PC-3 (cell line): ENCODE results near the gene ZKSCAN2. TPM values are rescaled to one million over a fixed set of nuclear protein-coding genes. Genes with fewer than 3 reads are reported as not detected.

ENCODE experiments used
- ATAC-seq: fragments of 200-7000 bp; cut with Tn5 transposase; 2 replicates; pipeline ENCODE4 v1.9.1; 2020; ENCODE audit warnings: mild to moderate bottlenecking, moderate library complexity
- BruUV-seq: library from RNA; stranded (reverse); fragments of 400-500 nt; replicated peaks from 2 replicates; lab custom pipeline; 2021; lab: Mats Ljungman, UMichigan
- CTCF ChIA-PET: fragments of 300-600 bp; sonication (Branson Sonifier 250); formaldehyde crosslinking; loops from one replicate; lab custom pipeline; 2022; ENCODE audit warnings: antibody characterized with exemption; lab: Charles Lee
- POLR2A ChIA-PET: fragments of 300-600 bp; sonication (Branson Sonifier 250); formaldehyde crosslinking; loops from one replicate; lab custom pipeline; 2022; ENCODE audit warnings: antibody characterized with exemption; ENCODE audit not compliant: unreplicated experiment; lab: Charles Lee
- DNase-seq: peaks from one replicate; pipeline ENCODE4 v3.0.0-alpha.2; 2015
- H2AFZ ChIP-seq: fragments of 300-600 bp; sonication (generic); 2 replicates; pipeline ENCODE4 v1.6.0; 2016; ENCODE audit warnings: antibody characterized with exemption, low read length
- H3F3A ChIP-seq: fragments of 300-600 bp; sonication (generic); one replicate; pipeline ENCODE4 v1.6.0; 2017; ENCODE audit warnings: antibody characterized with exemption, low read length, control low read depth, mild to moderate bottlenecking; ENCODE audit not compliant: unreplicated experiment
- H3K27ac ChIP-seq: fragments of 300-600 bp; sonication (generic); 2 replicates; pipeline ENCODE4 v1.5.1; 2016; ENCODE audit warnings: mild to moderate bottlenecking, low read length
- H3K27me3 ChIP-seq: fragments of 300-600 bp; sonication (generic); 2 replicates; pipeline ENCODE4 v1.6.1; 2016; ENCODE audit warnings: low read length, mixed read lengths
- H3K36me3 ChIP-seq: fragments of 300-600 bp; sonication (generic); 2 replicates; pipeline ENCODE4 v1.6.1; 2016; ENCODE audit warnings: low read depth, mixed run types, low read length, mixed read lengths
- H3K4me1 ChIP-seq: fragments of 300-600 bp; sonication (generic); 2 replicates; pipeline ENCODE4 v1.5.1; 2016; ENCODE audit warnings: low read length; ENCODE audit not compliant: insufficient read depth
- H3K4me2 ChIP-seq: fragments of 300-600 bp; sonication (generic); 2 replicates; pipeline ENCODE4 v1.6.0; 2016; ENCODE audit warnings: low read length
- H3K4me3 ChIP-seq: fragments of 300-600 bp; sonication (generic); 2 replicates; pipeline ENCODE4 v1.5.1; 2016; ENCODE audit warnings: mild to moderate bottlenecking, low read length, mixed read lengths
- H3K79me2 ChIP-seq: fragments of 300-600 bp; sonication (generic); 2 replicates; pipeline ENCODE4 v1.6.1; 2017; ENCODE audit warnings: low read length, mixed read lengths
- H3K9ac ChIP-seq: fragments of 300-600 bp; sonication (generic); 2 replicates; pipeline ENCODE4 v1.6.0; 2016; ENCODE audit warnings: mild to moderate bottlenecking, low read length
- H3K9me2 ChIP-seq: fragments of 300-600 bp; sonication (generic); replicated peaks from 2 replicates; pipeline ENCODE4 v1.6.1; 2016; ENCODE audit warnings: mixed run types, low read length, mixed read lengths
- H3K9me3 ChIP-seq: fragments of 300-600 bp; sonication (generic); 2 replicates; pipeline ENCODE4 v1.6.1; 2016; ENCODE audit warnings: low read length, mixed read lengths
- H4K20me1 ChIP-seq: fragments of 300-600 bp; sonication (generic); 2 replicates; pipeline ENCODE4 v1.6.1; 2016; ENCODE audit warnings: low read length, mixed read lengths
- CTCF ChIP-seq: fragments of 300-600 bp; sonication (generic); conservative IDR thresholded peaks from 2 replicates; pipeline ENCODE4 v1.5.1; 2017; ENCODE audit warnings: antibody characterized with exemption, low read depth, mild to moderate bottlenecking, low read length
- EZH2 ChIP-seq: fragments of 300-600 bp; sonication (generic); IDR thresholded peaks from one replicate; pipeline ENCODE4 v1.6.1; 2017; ENCODE audit warnings: antibody characterized with exemption, mild to moderate bottlenecking, low read length; ENCODE audit not compliant: unreplicated experiment
- EZH2phosphoT487 ChIP-seq: fragments of 300-600 bp; sonication (generic); IDR thresholded peaks from 2 replicates; pipeline ENCODE4 v1.6.1; 2018; ENCODE audit warnings: mild to moderate bottlenecking, antibody characterized with exemption, low read length, borderline replicate concordance
- intact Hi-C: fragments of 100-400 bp; cut with micrococcal nuclease; formaldehyde crosslinking; loops from 2 replicates; pipeline ENCODE4 v1.9.0; 2023
- total RNA-seq: library from RNA; depleted of rRNA; stranded (reverse); fragments of >200 nt; gene quantifications from 2 replicates; pipeline ENCODE4 v1.2.3, GENCODE V29; 2014

ZKSCAN2 gene
- total RNA-seq, 1 experiment from 2014 or later: 2.6 TPM

GRCh38 chr16:25194273-25194878 is 63.3 kb downstream of the ZKSCAN2 start:
- Histone ChIP-seq H4K20me1 (no peaks in the 10 kb centered on the region), H3K36me3 (no peaks in the 10 kb centered on the region), H3K27ac (no peak overlapping the region), H3K27me3 (no peaks in the 10 kb centered on the region), H3K9me2 (no peaks in the 10 kb centered on the region), H2AFZ (no peak overlapping the region), H3K9me3 (no peaks in the 10 kb centered on the region), H3K9ac (no peak overlapping the region), H3K4me2 (no peak overlapping the region), H3F3A (no peaks in the 10 kb centered on the region), H3K79me2 (no peaks in the 10 kb centered on the region), H3K4me3 (no peak overlapping the region), H3K4me1 (peaks cover 10% of the 10 kb centered on the region)
- ATAC-seq (no peak), DNase-seq (no peak)
- intact Hi-C loops: no loop called here
- CTCF ChIA-PET: no interaction called here
- TF ChIP-seq EZH2 (no peak), EZH2phosphoT487 (no peak), CTCF (no peak)
- no TSS peak for BruUV-seq
- POLR2A ChIA-PET: no interaction called here

- H3K27me3 ChIP-seq: no peaks in the 10 kb centered on the region
- no peak overlapping the region for H3K4me2 ChIP-seq
- DNase-seq (no peak), ATAC-seq (no peak)
- no peak overlapping the region for H3K9ac ChIP-seq
- no peak overlapping the region for H3K27ac ChIP-seq
- CTCF ChIA-PET: no interaction called here
- no peaks in the 10 kb centered on the region for H3K9me3 ChIP-seq
- H3K9me2 ChIP-seq: no peaks in the 10 kb centered on the region
- no peaks in the 10 kb centered on the region for H3F3A ChIP-seq
- H4K20me1 ChIP-seq: no peaks in the 10 kb centered on the region
- H3K79me2 ChIP-seq: no peaks in the 10 kb centered on the region
- POLR2A ChIA-PET: no interaction called here
- BruUV-seq: no TSS peak
- no peaks in the 10 kb centered on the region; the same call in 1 of the 2 replicates for H3K4me1 ChIP-seq
- no peaks in the 10 kb centered on the region for H3K36me3 ChIP-seq
- H2AFZ ChIP-seq: no peak overlapping the region
- intact Hi-C loops: no loop called here
- TF ChIP-seq CTCF: no peak
- TF ChIP-seq EZH2phosphoT487: no peak
- no peak overlapping the region for H3K4me3 ChIP-seq
These were observed 65.5 kb downstream of the ZKSCAN2 start for GRCh38 chr16:25192096-25192495.

GRCh38 chr16:25189305-25189704 is 68.3 kb downstream of the ZKSCAN2 start:
- Histone ChIP-seq H3K79me2 (no peaks in the 10 kb centered on the region), H3K27me3 (no peaks in the 10 kb centered on the region), H4K20me1 (no peaks in the 10 kb centered on the region), H3K27ac (no peak overlapping the region), H3K9me3 (no peaks in the 10 kb centered on the region), H3K9ac (no peak overlapping the region), H3K4me3 (no peak overlapping the region), H3K9me2 (no peaks in the 10 kb centered on the region), H3K36me3 (no peaks in the 10 kb centered on the region), H3K4me2 (no peak overlapping the region), H2AFZ (no peak overlapping the region), H3K4me1 (no peaks in the 10 kb centered on the region; the same call in 1 of the 2 replicates), H3F3A (no peaks in the 10 kb centered on the region)
- ChIA-PET POLR2A (no interaction called here), CTCF (no interaction called here)
- intact Hi-C loops: no loop called here
- DNase-seq (no peak), ATAC-seq (no peak)
- BruUV-seq: no TSS peak
- TF ChIP-seq EZH2phosphoT487: no peak
- TF ChIP-seq EZH2: no peak
- no peak for TF ChIP-seq CTCF
